Measurements from ENCODE around the gene PRKAB2.
"Not testable (repeated sequence)": the region's sequence is repeated elsewhere in the genome, so short reads cannot be mapped to it uniquely, and the experiment has no call there.

DNA sequence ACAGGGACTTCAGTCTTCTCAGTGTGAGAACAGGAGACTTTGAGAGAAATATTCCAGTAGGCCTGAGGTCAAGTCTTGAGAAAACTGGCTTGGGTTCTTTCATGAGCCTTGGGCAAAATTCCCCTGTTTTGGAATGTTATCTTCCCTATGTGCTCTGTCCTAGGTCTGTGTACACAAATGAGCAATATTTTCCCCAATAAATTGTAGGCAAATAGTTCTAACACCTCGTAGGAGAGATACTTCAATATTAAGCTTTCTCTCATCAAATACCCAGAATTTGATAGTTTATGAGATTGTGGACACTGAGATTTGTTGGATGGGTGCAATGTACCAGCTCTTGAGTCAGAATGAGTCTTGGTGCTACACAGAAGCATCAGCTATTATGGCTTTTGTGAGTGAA is 57.9 kb downstream of the PRKAB2 start:
- TF ChIP-seq CTCF (IDR thresholded peaks at IDR 0.05; ENCODE audit: low read depth, low read length); EZH2phosphoT487 (IDR thresholded peaks at IDR 0.05; ENCODE audit: low read depth): not testable (repeated sequence)

Data from OCI-LY3 (cell line).